ENCODE data around the gene HMOX2.

The HMOX2 gene, protein sequence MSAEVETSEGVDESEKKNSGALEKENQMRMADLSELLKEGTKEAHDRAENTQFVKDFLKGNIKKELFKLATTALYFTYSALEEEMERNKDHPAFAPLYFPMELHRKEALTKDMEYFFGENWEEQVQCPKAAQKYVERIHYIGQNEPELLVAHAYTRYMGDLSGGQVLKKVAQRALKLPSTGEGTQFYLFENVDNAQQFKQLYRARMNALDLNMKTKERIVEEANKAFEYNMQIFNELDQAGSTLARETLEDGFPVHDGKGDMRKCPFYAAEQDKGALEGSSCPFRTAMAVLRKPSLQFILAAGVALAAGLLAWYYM

GRCh38 chr16:4475880-4476788, at the start of gene HMOX2:
Gene HMOX2, plus strand, starts transcription at chr16:4476398. Its CDS starts 29,127 bp downstream, at chr16:4505525.
- DNase-seq = peak; percentile 92

DNA sequence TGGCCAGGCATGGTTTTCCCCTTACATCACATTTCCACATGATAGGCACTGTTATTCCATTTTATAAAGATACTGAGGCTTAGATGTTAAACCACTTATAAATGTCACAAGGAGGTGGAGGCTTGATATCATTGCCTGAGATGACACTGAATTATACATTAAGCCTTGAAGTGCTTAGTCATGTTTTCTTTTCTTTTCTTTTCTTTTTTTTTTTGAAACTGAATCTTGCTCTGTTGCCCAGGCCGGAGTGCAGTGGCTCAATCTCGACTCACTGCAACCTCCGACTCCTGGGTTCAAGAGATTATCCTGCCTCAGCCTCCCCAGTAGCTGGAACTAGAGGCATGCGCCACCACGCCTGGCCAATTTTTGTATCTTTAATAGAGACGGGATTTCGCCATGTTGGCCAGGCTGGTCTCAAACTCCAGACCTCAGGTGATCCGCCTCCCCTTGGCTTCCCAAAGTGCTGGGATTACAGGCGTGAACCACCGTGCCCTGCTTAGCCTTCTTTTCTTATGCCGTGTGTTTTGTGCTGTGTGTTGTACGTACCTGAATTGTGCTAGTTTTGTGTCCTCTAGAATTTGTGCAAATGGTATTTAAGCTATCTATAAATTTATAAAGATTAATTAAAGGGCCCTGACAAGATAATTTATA, 49.4 kb upstream of the HMOX2 start:
- no peak for DNase-seq

DNA sequence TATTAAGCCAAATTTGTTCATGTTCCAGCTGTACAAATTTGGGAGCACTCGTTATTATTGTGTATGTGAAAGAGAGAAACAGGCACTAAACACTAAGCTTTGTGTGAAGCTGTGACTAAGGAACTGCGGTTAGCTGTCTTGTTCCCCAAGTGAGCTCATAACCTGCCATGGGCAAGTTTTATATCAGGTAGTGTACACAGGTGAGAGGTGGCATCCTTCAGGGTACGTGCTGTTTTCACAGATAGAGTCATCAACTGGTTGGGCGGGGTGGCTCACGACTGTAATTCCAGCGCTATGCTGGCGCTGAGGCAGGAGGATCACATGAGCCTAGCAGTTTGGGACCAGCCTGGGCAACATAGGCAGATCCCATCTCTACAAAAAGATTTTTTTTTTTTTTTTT, 47.7 kb upstream of the HMOX2 start:
- DNase-seq = no peak

DNA sequence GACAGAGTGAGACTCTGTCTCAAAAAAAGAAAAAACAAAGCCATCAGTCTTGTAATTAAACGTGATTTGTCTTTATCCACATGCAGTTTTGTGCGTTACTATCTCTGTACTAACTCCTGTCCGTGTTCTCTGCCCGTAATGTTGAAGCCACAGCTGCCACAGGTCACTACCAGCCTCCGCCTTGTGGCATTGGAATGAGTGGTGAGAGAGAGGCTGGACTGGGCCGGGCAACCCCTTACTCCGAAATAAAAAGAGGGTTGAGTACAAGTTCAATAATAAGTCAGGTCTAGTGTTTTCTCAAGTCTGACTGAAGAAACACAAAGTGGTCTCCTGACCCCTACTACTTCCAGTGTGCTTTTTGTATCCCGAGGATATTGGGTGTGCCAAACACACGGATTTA, 45.2 kb upstream of the HMOX2 start:
- DNase-seq = no peak

DNA sequence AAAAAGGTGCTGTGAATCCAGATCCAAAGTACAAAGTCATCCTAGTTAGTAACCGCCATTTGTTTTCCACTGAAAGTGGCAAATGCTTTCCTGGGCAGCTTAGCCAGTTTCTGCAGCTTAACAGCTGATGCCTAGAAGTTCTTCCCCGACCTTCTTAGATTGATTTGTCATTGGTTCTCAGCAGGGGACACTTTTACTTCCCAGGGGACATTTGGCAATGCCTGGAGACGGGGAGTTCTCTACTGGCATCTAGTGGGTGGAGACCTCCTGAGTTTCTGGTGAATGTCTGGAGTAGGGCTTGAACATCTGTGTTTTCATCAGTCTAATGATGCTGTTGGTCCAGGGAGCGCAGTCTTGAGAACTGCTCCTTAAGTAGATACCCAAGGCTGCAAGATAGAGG, 43.0 kb upstream of the HMOX2 start:
- DNase-seq = no peak

GRCh38 chr16:4433914-4434787, 42.0 kb upstream of the HMOX2 start:
- DNase-seq = no peak

- no peak for DNase-seq
Observed at GRCh38 chr16:4435337-4436067, 40.7 kb upstream of the HMOX2 start.

DNA sequence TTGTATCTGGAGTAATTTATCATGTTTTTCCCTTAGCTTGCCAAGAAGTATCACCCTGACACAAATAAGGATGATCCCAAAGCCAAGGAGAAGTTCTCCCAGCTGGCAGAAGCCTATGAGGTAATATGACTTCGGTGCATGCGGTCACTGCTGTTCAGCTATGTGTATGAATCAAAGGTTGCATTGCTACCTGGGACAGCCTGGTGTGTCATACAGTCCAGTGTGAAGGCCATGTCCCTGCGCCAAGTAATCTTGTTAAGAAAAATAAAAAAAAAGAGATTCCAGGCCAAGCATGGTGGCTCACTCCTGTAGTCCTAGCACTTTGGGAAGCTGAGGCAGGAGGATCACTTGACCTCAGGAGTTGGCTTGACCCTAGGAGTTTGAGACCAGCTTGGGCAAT, 38.8 kb upstream of the HMOX2 start:
- no peak for DNase-seq

DNA sequence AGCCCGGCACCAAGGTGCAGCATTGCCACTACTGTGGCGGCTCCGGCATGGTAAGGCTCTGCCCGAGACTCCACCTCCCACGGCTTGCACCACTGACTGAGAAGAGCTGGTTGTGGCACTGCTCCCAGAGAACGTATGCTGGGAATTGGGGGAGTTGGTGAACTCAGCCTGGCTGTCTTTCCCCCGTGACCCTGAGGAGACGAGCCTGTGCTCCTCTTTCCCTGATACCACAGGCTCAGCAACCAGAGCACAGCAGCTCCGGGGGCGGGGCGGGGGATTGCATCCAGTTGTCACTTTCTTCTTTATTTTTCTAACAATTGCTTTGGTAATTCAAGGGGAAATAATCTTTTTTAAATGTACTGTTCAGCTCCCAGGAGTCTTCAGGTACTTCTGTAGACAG, 33.8 kb upstream of the HMOX2 start:
- no peak for DNase-seq

DNA sequence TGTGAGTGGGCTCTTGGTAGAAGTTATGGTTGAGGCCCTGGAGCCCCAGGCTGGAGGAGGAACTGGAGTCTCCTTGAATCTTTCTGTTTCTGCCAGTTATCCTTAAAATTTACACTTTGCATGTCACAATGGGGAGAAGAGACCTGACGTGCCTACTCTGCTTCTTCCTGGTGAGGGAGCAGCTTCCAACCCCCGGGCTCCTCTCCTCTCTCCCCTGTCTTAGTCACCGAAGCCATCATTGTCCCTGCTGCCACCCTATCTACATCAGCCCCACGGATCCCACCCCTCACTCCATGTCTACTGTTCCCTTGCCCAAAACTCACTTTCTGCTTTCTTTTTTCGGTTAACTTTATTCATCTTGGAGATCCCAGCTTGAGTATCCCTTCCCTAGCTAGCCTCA, 32.9 kb upstream of the HMOX2 start:
- no peak for DNase-seq

GRCh38 chr16:4443986-4444385, 32.2 kb upstream of the HMOX2 start:
- DNase-seq = no peak

GRCh38 chr16:4450430-4450829, 25.8 kb upstream of the HMOX2 start:
- no peak for DNase-seq

GRCh38 chr16:4450931-4451519, 25.2 kb upstream of the HMOX2 start:
- DNase-seq = no peak

- no peak for DNase-seq
Observed at GRCh38 chr16:4452674-4453073, 23.5 kb upstream of the HMOX2 start.

GRCh38 chr16:4454623-4455022, 21.6 kb upstream of the HMOX2 start:
- no peak for DNase-seq

- DNase-seq = no peak
Observed at GRCh38 chr16:4455081-4455480, 21.1 kb upstream of the HMOX2 start.

GRCh38 chr16:4455951-4456350, 20.2 kb upstream of the HMOX2 start:
- DNase-seq = no peak

DNA sequence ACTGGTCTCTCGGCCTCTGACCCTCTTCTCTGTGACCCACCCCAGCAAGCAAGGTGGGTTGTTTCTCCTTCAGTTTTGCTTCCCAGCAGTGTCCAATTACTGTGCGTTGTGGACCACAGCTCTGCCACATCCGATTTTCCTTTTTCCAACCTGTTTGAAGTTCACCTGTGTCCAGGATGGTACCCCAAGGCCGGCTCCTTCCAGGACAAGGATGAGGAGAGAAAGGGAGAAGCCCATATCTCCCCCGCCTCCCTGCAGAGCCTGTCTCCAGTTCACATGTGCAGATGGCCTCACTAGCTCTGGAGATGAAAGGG, 15.3 kb upstream of the HMOX2 start:
- DNase-seq = no peak

DNA sequence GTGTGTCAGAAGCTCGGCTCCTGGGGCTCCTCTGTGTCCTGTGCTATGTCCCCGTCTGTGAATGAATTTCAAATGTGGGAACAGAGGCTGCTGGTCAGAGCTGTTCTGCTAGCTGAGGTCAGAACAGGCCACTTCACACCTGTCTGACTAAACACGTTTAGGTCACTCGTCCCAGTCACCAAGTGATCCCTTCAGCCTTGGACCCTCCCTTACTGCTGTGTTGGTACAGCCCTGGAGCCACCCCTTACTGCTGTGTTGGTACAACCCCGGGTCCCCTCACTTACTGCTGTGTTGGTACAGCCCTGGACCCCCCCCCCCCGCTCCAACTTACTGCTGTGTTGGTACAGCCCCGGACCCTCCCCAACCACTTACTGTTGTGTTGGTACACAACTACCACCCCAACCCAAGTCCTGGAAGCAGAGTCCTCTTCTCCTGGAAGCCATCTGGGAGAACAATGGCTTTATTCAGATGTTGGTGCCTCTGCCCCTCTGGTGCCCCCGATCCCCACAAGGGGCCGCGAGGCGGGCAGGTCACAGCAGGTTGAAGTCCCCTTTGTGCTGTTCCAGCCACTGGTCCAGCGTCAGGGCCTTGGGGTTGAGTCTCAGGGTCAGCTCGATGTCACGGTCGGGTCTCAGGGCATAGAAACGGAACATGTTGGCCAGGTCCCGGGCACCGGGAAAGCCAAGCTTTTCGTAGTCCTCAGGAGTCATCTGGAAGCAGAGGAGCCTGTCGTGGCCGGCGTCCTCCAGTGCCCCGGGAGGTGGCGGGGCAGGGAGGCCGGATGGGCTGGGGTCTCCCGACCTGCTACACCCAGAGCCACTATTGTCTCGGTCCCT, 14.7 kb upstream of the HMOX2 start:
- no peak for DNase-seq

- DNase-seq = no peak
Observed at GRCh38 chr16:4463522-4464163, 12.6 kb upstream of the HMOX2 start.

Measured in stimulated activated CD4-positive, alpha-beta T cell treated with anti-CD3 and anti-CD28 coated beads, Interleukin-4, amount 100 ng/mL, for 1 hour (primary cell).